ENCODE results near the gene TMEM121. TPM values are rescaled to one million over a fixed set of nuclear protein-coding genes. Genes with fewer than 3 reads are reported as not detected.

Gene TMEM121
- polyA plus RNA-seq, 1 of the 3 experiments (the other 2 are of a cell fraction) = 9.1 TPM

GRCh38 chr14:105529319-105529568 lies 2.9 kb downstream of the TMEM121 start:
- CTCF ChIA-PET = interaction anchor here (0.9 to 5.8 kb wide), 9 partner anchors 9 to 157 kb away, joined by 3 to 61 read pairs (median 9); partner anchors contain the start of gene TEDC1
- peaks cover 0 to 2% of the 10 kb centered on the region in 2 experiments for H3K36me3 ChIP-seq (replicated peaks in 1 of 2; ENCODE audit: control insufficient read depth in 1 of 2, insufficient read depth in 2 of 2, low read length in 1 of 2)
- no peak overlapping the region for H2AFZ ChIP-seq (ENCODE audit: low read depth)
- no peaks in the 10 kb centered on the region for H4K20me1 ChIP-seq (ENCODE audit: insufficient read depth)
- no peak overlapping the region for H3K4me3 ChIP-seq (ENCODE audit: low read depth in 2 of 2, low read length in 1 of 2)
- no peaks in the 10 kb centered on the region for H3K79me2 ChIP-seq (ENCODE audit: insufficient read depth)
- H3K9ac ChIP-seq = no peak overlapping the region
- H3K9me3 ChIP-seq = no peaks in the 10 kb centered on the region
- no peak overlapping the region for H3K27ac ChIP-seq (ENCODE audit: low read depth in 2 of 2, low read length in 1 of 2)
- no peaks in the 10 kb centered on the region for H3K27me3 ChIP-seq (ENCODE audit: insufficient read depth)
- TF ChIP-seq ELF1 (IDR thresholded peaks at IDR 0.05) (no peak), GABPA (IDR thresholded peaks at IDR 0.05; ENCODE audit: low read depth) (no peak), ZBTB33 (IDR thresholded peaks at IDR 0.05; ENCODE audit: borderline replicate concordance, low read depth) (no peak), MXI1 (IDR thresholded peaks at IDR 0.05; ENCODE audit: low read depth, low read length) (no peak), RXRA (IDR thresholded peaks at IDR 0.05; ENCODE audit: borderline replicate concordance, low read depth) (no peak), EP300 (IDR thresholded peaks at IDR 0.05; ENCODE audit: borderline replicate concordance in 1 of 2, low read depth in 1 of 2, low read length in 1 of 2) (no peak), EZH2phosphoT487 (IDR thresholded peaks at IDR 0.05; ENCODE audit: borderline replicate concordance, low read depth) (no peak), GATA2 (CRISPR knock-in tag; IDR thresholded peaks at IDR 0.05) (no peak), NFIC (IDR thresholded peaks at IDR 0.05; ENCODE audit: borderline replicate concordance) (no peak), NRF1 (IDR thresholded peaks at IDR 0.05; ENCODE audit: low read depth, low read length) (no peak), CTCF (IDR thresholded peaks at IDR 0.05) (no peak), USF1 (IDR thresholded peaks at IDR 0.05; ENCODE audit: borderline replicate concordance, low read depth) (no peak), POLR2AphosphoS5 (IDR thresholded peaks at IDR 0.05; ENCODE audit: low read depth, low read length) (no peak), CHD2 (IDR thresholded peaks at IDR 0.05; ENCODE audit: low read length, partially characterized antibody) (no peak), MEF2A (IDR thresholded peaks at IDR 0.05; ENCODE audit: borderline replicate concordance, low read depth) (no peak), PBX3 (IDR thresholded peaks at IDR 0.05) (no peak), FOXJ3 (CRISPR knock-in tag; IDR thresholded peaks at IDR 0.05) (no peak)
- DNase-seq = no peak
- H3K4me2 ChIP-seq = no peak overlapping the region
- 94% methylated on average over 20 of the region's 24 CpGs for WGBS (ENCODE audit: low lambda C conversion rate)
- POLR2A ChIA-PET = interaction anchor here (0.6 kb wide), 1 partner anchor 159 kb away, joined by 3 read pairs; no protein-coding TSS in a partner anchor
- H3K9me2 ChIP-seq = no peaks in the 10 kb centered on the region
- H3K4me1 ChIP-seq (ENCODE audit: control insufficient read depth in 1 of 2, insufficient read depth in 2 of 2, low read depth in 1 of 2, low read length in 1 of 2) = peaks cover 4 to 17% of the 10 kb centered on the region in 2 experiments; a peak in 2 of 4 replicates
- peaks cover 12% of the 10 kb centered on the region for H3F3A ChIP-seq (replicated peaks; ENCODE audit: insufficient read depth)

All from SK-N-SH (cell line).